Umbilical cord (tissue), 2 donors: ENCODE measurements around the gene GPR146. TPM values are rescaled to one million over a fixed set of nuclear protein-coding genes. Genes with fewer than 3 reads are reported as not detected.
A peak's percentile ranks its signal among the peaks of the same experiment; 100 is the strongest.

Experiments
- DNase-seq: peaks from one replicate; pipeline ENCODE4 v3.0.0-alpha.2; 2015; ENCODE audit warnings: low spot score
- total RNA-seq: library from RNA; depleted of rRNA; stranded (reverse); fragments of >200 nt; gene quantifications from one replicate; pipeline ENCODE4 v1.2.3, GENCODE V29; 2014; ENCODE audit warnings: low replicate concordance; ENCODE audit not compliant: insufficient read depth

The GPR146 gene
- total RNA-seq, 1 donor from 2014 or later = 14.9 TPM

DNA sequence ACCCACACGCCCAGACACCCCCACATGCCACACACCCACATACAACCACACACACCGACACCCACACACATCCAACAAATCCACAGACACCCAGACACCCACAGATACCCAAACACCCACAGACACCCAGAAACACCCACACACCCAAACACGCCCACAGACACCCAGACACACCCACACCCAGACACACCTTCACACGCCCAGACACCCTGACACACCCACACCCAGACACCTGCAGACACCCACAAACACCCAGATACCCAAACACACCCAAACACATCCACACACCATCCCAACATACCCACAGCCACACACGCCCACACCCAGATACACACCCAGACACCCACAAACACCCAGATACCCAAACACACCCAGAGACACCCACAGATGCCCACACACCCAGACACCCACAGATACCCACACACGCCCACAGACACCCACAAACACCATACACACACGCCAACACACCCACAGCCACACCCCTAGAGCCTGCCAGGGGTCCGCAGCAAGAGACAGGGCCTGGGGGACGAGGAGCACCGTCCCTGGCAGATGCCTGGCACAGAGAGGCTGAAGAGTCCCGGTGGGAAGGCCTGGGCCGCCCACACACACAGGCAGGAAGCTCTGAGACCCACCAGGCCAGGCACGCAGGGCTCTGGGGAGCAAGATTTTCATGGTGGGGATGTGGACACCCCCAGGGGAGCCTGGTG, 32.9 kb upstream of the GPR146 start:
- no peak for DNase-seq

DNA sequence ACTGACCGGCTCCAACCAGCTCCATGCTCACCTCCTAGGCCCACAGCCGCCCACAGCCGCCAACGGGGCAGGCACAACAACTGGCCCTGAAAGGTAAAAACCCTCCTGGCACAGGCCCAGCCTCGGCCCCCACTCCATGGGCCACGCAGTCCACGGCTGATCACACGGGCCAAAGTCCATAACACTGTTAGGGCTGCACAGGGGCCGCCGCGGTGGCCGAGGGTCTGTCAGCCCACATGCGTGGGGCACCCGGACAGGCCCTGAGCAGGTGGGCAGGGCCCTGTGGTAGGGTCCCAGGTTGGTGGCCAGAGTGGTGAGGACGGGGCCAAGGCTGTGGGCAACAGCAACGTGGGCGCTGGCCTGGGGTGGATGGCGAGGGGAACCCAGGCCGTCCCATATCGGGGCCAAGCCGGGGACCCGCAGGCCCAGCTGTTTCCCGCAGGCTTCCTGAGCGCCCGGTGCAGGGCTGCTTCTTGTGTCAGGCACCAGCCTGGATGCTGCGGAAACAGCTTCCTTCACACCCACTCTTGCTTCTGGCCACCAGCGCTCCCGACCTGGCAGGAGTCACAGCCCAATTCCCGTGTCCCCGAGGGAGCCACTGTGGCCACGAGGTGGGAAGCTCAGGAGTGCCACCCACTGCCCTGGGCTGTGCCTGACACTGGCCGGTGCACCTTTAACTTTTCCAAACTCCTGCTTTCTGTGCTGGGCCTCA, 32.2 kb upstream of the GPR146 start:
- DNase-seq = no peak

- DNase-seq = no peak
Measured at GRCh38 chr7:1012716-1013095, 31.6 kb upstream of the GPR146 start.

- peak; percentile 62 for DNase-seq
Measured at GRCh38 chr7:1013581-1013980, 30.8 kb upstream of the GPR146 start.

GRCh38 chr7:1014681-1015080, 29.7 kb upstream of the GPR146 start:
- DNase-seq = no peak

DNA sequence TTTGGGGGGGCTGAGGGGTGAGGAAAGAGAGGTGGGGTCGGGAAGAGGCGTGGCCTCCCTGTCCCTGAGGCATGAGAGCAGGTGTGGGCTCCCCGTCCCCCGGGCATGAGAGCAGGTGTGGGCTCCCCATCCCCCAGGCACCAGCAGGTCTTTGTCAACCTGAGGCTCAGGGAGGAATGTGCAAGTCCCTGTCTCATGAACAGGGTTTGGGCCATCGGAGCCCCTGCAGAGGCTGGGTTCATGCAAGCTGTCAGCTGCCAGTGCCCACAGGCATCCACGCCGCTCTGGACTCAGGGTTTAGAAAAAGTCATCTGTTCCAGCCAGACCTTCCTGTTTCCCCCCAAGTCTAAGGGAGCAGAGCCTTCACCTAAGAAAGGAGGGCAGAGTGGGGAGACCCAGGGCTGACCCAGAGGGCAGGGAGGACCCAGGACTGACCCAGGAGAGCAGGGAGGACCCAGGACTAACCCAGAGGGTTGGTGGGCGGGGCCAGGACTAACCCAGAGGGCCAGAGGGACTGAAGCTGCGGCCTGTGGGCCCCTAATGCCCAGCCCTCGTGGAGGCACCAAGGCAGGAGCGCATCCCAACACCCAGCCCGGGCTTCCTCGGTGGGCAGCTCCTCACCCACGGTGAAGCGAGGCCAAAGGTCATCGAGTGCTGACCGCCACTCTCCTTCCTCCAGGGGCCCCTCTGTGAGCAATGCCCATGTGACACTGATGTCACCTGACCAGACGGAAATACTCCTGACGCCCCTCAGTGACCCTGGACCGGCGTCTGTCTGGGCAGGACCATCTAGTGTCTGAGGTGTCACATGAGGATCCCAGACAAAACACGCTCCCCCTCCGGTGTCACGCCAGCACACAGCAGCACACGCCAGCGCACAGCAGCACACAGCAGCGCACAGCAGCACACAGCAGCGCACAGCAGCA, 28.9 kb upstream of the GPR146 start:
- DNase-seq = no peak

- DNase-seq = no peak
Measured at GRCh38 chr7:1016577-1017531, 27.5 kb upstream of the GPR146 start.

- no peak for DNase-seq
Measured at GRCh38 chr7:1017586-1018333, 26.6 kb upstream of the GPR146 start.

DNA sequence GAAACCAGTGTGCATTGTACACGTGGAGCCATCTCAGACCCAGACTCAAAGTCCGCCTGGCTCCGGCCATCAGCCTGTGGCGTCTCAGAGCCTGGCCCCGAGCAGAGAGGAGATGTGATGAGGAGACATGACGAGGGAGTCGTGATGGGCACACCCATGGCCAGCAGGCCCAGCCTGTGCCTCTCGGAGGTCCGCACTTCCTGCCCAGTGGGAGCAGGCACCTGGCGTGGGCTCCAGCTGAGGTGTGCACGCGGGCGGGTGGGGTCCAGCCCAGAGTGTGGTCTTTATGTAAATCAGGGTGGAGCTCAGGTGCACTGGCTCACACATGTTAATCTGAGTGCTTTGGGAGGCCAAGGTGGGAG, 26.0 kb upstream of the GPR146 start:
- no peak for DNase-seq

DNA sequence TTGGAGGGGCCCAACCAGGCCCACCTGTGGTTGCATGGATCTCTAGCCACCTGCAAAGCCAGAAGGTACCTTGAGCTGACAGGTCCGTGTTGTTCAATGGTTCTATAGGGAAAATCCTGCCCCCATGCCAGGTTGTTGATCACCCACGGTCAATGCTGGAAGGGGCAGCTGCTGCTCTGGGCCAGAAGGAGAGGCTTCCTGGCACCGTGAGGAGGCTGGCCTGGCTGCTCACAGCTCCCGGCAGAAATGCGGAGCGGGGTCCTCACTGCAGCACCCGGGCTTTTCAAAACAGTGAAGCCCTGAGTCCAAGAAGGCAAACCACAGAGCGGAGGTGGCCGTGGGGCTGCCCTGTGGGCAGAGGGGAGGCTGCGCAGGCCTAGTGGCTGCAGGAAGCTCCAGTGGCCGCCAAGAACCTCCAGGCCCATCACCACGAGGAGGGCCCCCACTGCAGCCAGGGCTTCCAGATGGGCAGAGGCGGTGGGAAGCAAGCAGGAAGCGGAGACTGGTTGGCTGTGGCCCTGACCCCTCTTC, 25.0 kb upstream of the GPR146 start:
- DNase-seq = no peak

- no peak for DNase-seq
Measured at GRCh38 chr7:1019789-1020610, 24.3 kb upstream of the GPR146 start.

GRCh38 chr7:1020849-1021251, 23.5 kb upstream of the GPR146 start:
- no peak for DNase-seq

DNA sequence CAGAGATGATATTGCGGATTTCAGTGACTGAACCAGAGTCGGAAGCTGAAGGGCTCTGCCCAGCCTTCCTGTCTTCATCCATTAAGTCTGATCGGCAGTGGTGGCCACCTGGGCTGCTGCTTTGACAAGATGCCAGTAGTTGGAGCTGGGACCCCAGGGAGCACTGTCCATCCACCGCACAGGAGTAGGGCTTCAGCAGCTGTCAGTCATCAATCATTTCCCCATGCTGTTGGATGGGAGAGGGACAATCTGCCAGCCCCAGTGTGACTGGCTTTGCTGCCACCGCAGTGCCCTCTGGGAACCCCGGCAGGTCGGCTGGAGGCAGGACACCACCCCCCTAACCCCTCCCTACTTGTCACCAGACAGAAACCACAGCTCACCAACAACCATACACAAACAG, 23.0 kb upstream of the GPR146 start:
- DNase-seq = no peak

DNA sequence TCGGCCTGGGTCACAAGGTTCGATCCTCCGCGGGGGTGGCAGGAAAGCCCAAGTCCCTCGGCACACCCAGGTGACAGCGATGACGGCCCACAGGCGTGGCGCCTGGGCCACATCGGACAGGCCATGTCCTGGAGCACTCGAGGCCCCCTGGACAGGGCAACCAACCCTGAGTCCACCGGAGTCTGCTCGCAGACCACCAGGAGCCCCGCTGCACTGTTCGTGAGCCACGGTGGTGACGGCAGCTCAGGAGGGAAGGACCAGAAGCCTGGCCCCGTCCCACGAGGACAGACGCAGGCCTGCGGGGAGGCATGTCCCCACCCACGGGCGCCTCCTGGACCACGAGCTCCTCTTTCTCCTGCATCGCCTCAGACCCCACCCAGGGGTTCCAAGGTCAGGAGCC, 22.4 kb upstream of the GPR146 start:
- DNase-seq = no peak

DNA sequence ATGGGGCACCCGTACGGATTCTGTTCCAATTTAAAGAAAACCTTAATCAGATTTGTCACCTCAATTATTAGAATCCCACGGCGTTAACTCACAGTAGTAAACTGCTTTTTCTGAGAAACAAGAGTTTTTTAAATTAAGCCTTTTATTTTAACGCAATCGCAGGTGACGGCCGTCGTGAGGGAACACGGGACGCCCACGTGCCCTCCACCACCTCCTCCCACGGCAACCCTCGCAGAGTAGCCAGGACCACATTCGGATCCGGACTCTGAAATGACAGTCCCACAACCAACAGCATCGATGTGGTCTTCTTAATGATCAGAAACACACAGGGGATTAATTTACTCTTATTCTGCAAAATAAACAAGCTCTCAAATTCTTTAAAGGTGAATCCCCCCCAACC, 22.0 kb upstream of the GPR146 start:
- DNase-seq = no peak

DNA sequence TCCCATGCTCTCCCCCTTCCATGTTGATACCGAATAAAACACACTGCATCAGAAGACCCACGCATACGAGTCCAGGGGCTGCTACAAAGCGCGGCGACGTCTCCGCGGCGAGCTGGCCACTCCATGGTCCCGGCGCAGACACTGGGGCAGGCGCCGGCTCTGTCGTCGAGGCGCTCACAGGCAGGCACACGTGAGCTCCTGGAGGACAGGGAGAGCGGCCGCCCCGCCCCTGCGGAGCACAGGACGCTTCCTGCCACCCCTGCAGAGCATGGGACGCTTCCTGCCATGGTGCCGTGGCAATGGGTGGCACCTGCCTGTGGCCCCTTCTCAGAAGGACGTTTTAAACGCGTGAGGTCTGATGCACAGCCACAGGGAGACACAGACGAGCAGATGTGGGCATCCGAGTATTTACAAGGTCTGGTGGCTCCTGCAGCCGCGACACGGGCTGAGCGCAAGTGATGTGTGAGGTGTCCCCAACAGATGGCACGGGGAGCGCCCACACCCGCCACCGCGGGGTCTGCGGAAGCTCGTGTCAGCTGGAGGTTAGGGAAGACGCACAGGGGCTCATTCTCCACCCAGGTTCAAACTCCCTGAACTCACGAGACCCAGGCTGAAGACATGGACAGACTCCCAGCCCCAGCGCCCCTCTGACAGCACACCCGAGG, 21.4 kb upstream of the GPR146 start:
- no peak for DNase-seq

DNA sequence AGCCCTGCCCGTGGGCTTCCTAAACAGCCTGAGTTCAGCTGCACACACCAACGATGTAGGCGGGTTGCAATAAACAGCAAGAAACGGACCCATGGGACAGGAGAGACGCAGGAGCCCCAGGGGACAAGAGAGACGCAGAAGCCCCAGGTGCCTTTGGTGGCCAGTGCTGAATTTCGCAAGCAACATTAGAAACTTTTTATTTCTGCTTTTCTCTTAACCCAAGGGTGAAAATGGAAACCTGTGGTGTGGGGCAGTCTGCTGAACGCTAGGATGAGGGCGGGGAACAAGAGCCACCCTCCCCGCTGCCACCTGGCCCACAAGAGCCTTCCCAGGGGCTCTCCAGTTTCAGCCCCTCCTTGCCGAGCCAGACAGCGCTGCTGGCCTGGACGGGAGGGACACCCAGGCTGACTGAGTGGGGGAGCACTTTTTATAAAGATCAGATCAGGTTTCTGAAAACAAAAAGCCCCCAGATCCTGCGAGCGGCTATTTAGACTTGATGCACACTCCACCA, 20.0 kb upstream of the GPR146 start:
- DNase-seq = no peak

DNA sequence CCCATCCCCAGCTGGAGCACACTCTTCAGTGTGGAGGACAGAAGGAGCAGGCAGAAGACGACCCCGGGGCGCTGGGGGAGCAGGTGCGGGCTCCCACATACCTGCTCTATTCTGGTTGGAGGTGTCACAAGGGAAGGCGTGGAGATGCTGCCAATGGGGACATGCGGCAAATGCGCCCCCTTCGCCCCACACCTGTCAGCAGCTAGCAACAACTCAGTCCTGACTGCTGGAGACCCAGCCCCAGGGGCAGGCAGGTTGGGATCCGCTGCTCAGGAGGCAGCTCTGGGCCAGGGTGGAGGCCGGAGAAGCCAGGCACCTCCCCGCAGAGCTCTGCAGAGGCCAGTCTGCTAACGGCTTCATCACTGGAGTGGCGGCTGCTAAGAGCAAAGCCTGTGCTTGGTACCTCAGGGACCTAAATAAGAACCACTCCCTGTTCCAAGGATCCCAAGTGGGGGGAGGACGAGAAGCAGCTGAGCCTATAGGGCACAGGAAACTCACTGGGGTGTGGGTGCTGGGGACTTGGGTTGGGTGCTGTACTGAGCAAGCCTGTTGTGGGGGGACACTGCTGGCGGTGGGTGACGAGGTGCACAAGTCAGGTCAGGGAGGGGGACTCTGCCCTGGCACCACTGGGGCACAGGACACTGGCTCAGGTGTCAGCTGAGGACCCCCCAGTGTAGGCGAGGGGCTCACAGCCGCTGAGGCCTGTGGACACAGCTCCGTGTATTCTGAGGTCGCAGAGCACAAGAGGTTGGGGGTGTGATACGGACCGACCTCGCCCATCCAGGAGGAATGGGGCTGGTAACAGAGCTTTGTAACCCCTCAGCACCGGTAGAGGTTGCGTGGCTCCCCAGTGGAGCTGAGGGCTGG, 19.2 kb upstream of the GPR146 start:
- no peak for DNase-seq
